Esophagus squamous epithelium (tissue), 5 donors: Measurements from ENCODE around the gene HDAC11. TPM values are rescaled to one million over a fixed set of nuclear protein-coding genes. Genes with fewer than 3 reads are reported as not detected.
"Not testable (repeated sequence)": the region's sequence is repeated elsewhere in the genome, so short reads cannot be mapped to it uniquely, and the experiment has no call there.

ENCODE experiments used
- DNase-seq: peaks from one replicate; lab custom pipeline; 2025; lab: John Stamatoyannopoulos, UW
- H3K27ac ChIP-seq, 4 donors: fragments of 200-600 bp; sonication (generic); one replicate each; pipeline ENCODE4 v1.5.1; 2016 to 2019; ENCODE audit warnings: mild to moderate bottlenecking in 1 of 4
- H3K27me3 ChIP-seq, 4 donors: fragments of 200-600 bp; sonication (generic); 1 replicate in 3 of 4; 2 replicates in 1 of 4; pipeline versions ENCODE4 v1.5.1 to v1.6.0; 2017 to 2021; ENCODE audit warnings: antibody characterized with exemption in 1 of 4
- H3K36me3 ChIP-seq, 3 donors: fragments of 200-600 bp; sonication (generic); one replicate each; pipeline ENCODE4 v1.5.1; 2016 to 2019
- H3K4me1 ChIP-seq, 3 donors: fragments of 200-600 bp; sonication (generic); one replicate each; pipeline ENCODE4 v1.5.1; 2017 to 2019
- H3K4me3 ChIP-seq, 4 donors: fragments of 200-600 bp; sonication (generic); 1 replicate in 3 of 4; 2 replicates in 1 of 4; pipeline ENCODE4 v1.5.1; 2016 to 2019; ENCODE audit warnings: mild to moderate bottlenecking in 2 of 4, moderate library complexity in 1 of 4
- H3K9me3 ChIP-seq, 3 donors: fragments of 200-600 bp; sonication (generic); one replicate each; pipeline ENCODE4 v1.5.1; 2016 to 2019
- POLR2A ChIP-seq, 4 donors: fragments of 450-650 bp; IDR thresholded peaks; one replicate each; pipeline ENCODE4 v1.6.1; 2017; ENCODE audit warnings: antibody characterized with exemption in 4 of 4, mild to moderate bottlenecking in 4 of 4, moderate library complexity in 3 of 4
- WGBS, 2 donors: methylation state at CpG; one replicate each; pipeline ENCODE4 v1.1.5; 2018; 5-methylcytosine and 5-hydroxymethylcytosine counted together
- intact Hi-C: fragments of 100-400 bp; cut with DNase I; formaldehyde crosslinking; loops from one replicate; pipeline ENCODE4 v1.15.0; 2022
- total RNA-seq, 4 donors: library from RNA; depleted of rRNA; stranded (reverse); fragments of >200 nt; gene quantifications; one replicate each; pipeline ENCODE4 v1.1.0, GENCODE V29; 2016
- TF ChIP-seq, protein P1 (sequence below), 6 experiments: fragments of 450-650 bp in 4 of 6; fragments of 200-600 bp in 2 of 6; sonication (generic) in 2 of 6; IDR thresholded peaks; one replicate each; pipeline ENCODE4 v1.5.1; 2016 to 2019; ENCODE audit warnings: antibody characterized with exemption in 6 of 6, mild to moderate bottlenecking in 4 of 6, moderate library complexity in 4 of 6
- donor health status: DM: yes; HTN: yes; CAD: no.

The HDAC11 gene
- total RNA-seq, 4 donors from 2014 or later, result 8.1 to 25.4 (median 12.3) TPM

GRCh38 chr3:13482106-13482690, 2.1 kb downstream of the HDAC11 start:
- no peak overlapping the region for H3K27ac ChIP-seq
- no peak for DNase-seq
- intact Hi-C loops, result no loop called here
- TF ChIP-seq, protein P1, sequence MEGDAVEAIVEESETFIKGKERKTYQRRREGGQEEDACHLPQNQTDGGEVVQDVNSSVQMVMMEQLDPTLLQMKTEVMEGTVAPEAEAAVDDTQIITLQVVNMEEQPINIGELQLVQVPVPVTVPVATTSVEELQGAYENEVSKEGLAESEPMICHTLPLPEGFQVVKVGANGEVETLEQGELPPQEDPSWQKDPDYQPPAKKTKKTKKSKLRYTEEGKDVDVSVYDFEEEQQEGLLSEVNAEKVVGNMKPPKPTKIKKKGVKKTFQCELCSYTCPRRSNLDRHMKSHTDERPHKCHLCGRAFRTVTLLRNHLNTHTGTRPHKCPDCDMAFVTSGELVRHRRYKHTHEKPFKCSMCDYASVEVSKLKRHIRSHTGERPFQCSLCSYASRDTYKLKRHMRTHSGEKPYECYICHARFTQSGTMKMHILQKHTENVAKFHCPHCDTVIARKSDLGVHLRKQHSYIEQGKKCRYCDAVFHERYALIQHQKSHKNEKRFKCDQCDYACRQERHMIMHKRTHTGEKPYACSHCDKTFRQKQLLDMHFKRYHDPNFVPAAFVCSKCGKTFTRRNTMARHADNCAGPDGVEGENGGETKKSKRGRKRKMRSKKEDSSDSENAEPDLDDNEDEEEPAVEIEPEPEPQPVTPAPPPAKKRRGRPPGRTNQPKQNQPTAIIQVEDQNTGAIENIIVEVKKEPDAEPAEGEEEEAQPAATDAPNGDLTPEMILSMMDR (IDR thresholded peaks at IDR 0.05), result no peak
- TF ChIP-seq POLR2A (IDR thresholded peaks at IDR 0.05), result no peak
- WGBS, 2 donors, result 84 to 85% methylated on average over 10 of the region's 10 CpGs
- H3K4me3 ChIP-seq, result no peak overlapping the region
- H3K27me3 ChIP-seq, result no peaks in the 10 kb centered on the region
- H3K9me3 ChIP-seq, result no peaks in the 10 kb centered on the region
- H3K36me3 ChIP-seq, result peaks cover 0 to 18% (median 0%) of the 10 kb centered on the region in 3 donors
- H3K4me1 ChIP-seq, result peaks cover 29 to 70% (median 39%) of the 10 kb centered on the region in 3 donors

DNA sequence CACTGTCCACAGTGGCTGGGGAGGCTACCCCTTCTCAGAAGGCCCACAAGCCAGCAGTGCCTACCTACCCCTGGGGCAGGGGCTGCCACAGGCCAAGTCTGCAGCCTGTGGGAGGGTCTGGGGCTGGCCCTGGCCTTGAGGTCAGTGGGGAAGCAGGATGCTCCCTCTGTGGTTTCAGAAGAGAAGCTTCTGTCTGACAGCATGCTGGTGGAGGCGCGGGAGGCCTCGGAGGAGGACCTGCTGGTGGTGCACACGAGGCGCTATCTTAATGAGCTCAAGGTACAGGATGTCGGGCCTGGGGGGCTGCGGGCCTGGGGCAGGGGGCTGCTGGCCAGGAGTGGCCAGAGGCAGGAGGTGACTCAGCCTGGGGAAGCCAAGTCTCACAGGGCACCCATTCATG, 3.2 kb downstream of the HDAC11 start:
- no peak overlapping the region for H3K4me3 ChIP-seq
- H3K4me1 ChIP-seq, result peaks cover 29 to 70% (median 39%) of the 10 kb centered on the region in 3 donors
- intact Hi-C loops, result no loop called here
- H3K36me3 ChIP-seq, result peaks cover 0 to 29% (median 0%) of the 10 kb centered on the region in 3 donors
- no peak for DNase-seq
- H3K9me3 ChIP-seq, result no peaks in the 10 kb centered on the region
- H3K27ac ChIP-seq, result no peak overlapping the region
- TF ChIP-seq, protein P1 (IDR thresholded peaks at IDR 0.05), result no peak
- no peak for TF ChIP-seq POLR2A (IDR thresholded peaks at IDR 0.05)
- H3K27me3 ChIP-seq, result no peaks in the 10 kb centered on the region
- WGBS, 2 donors, result 100% methylated on average over 1 of the region's 7 CpGs; no CpG with 5 or more reads in 1 of the 2 donors

DNA sequence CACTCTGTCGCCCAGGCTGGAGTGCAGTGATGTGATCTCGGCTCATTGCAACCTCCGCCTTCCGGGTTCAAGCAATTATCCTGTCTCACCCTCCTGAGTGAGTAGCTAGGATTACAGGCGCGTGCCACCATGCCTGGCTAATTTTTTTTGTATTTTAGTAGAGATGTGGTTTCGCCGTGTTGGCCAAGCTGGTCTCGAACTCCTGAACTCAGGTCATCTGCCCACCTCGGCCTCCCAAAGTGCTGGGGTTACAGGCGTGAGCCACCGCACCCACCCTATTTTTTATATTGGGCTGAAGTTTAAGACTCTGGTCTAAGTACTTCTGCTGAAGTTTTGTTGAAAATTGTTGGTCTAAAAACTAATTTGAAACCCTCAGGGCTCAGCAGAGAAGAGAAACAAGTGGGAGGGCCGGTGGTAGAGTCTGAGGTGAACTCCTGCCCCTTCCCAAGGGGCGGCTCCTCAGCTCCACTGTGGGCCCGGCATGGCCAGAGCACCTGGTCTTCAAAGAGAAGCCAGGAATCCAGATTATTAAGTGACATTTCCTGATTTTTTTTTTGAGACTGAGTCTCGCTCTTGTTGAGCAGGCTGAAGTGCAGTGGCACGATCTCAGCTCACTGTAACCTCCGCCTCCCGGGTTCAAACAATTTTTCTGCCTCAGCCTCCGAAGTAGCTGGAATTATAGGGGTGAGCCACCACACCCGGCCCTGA, 4.0 kb downstream of the HDAC11 start:
- H3K36me3 ChIP-seq, result peaks cover 0 to 35% (median 0%) of the 10 kb centered on the region in 3 donors
- WGBS, 2 donors, result 77 to 85% methylated on average over 13 to 19 of the region's 21 CpGs
- no peak for DNase-seq
- H3K4me1 ChIP-seq, result peaks cover 24 to 65% (median 35%) of the 10 kb centered on the region in 3 donors
- peak overlapping the region; percentile 83 to 88 (median 86) for H3K27ac ChIP-seq
- no peak overlapping the region for H3K4me3 ChIP-seq
- intact Hi-C loops, result no loop called here
- H3K27me3 ChIP-seq, result no peaks in the 10 kb centered on the region
- no peaks in the 10 kb centered on the region for H3K9me3 ChIP-seq
- TF ChIP-seq, protein P1 (IDR thresholded peaks at IDR 0.05), result no peak
- TF ChIP-seq POLR2A (IDR thresholded peaks at IDR 0.05), result no peak

GRCh38 chr3:13484851-13485590, 4.9 kb downstream of the HDAC11 start:
- whole genome bisulfite sequencing, 2 donors, result 12% methylated on average over 4 of the region's 7 CpGs; no CpG with 5 or more reads in 1 of the 2 donors
- H3K27me3 ChIP-seq, result no peaks in the 10 kb centered on the region
- peaks cover 23 to 60% (median 34%) of the 10 kb centered on the region in 3 donors for H3K4me1 ChIP-seq
- no peak for TF ChIP-seq POLR2A (IDR thresholded peaks at IDR 0.05)
- TF ChIP-seq, protein P1 (IDR thresholded peaks at IDR 0.05), result no peak
- no peaks in the 10 kb centered on the region for H3K9me3 ChIP-seq
- peak overlapping the region; percentile 83 to 88 (median 86) for H3K27ac ChIP-seq
- intact Hi-C loops, result no loop called here
- peaks cover 0 to 44% (median 2%) of the 10 kb centered on the region in 3 donors for H3K36me3 ChIP-seq
- no peak overlapping the region for H3K4me3 ChIP-seq
- DNase-seq, result no peak

DNA sequence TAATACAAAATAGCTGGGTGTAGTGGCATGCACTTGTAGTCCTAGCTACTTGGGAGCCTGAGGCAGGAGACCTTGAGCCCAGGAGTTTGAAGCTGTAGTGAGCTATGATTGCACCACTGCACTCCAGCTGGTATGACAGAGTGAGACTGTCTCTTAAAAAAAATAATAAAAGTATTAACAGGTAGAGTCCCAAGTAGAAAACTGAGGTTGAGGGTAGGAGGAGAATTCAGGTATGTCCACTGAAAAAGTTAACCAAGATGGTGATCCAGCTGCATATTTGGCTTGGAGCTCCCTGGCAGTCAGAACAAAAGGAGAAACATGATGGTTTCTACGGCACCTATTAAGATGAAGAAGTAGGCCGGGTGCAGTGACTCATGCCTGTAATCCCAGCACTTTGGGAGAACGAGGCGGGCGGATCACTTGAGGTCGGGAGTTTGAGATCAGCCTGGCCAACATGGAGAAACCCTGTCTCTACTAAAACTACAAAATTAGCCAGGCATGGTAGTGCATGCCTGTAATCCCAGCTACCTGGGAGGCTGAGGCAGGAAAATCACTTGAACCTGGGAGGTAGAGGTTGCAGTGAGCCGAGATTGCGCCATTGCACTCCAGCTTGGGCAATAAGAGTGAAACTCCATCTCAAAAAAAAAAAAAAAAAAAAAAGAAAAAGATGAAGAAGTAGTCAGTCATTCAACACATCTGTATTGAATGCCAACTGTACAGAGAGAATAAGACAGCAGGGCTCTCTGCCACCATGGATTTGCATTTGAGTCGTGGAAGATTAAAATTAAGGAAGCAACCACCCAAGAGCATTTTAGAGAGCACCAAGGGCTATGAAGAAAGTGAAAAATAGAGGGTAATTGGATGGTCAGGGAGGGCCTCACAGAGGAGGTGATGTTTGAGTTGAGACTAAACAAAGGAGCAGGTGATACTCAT, 5.8 kb downstream of the HDAC11 start:
- 26 to 50% methylated on average over 7 to 8 of the region's 9 CpGs for WGBS, 2 donors
- H3K27me3 ChIP-seq, intact Hi-C loops, DNase-seq, H3K4me3 ChIP-seq, H3K9me3 ChIP-seq: not testable (repeated sequence)
- peak overlapping the region; percentile 83 to 88 (median 86) for H3K27ac ChIP-seq
- H3K4me1 ChIP-seq, result peaks cover 19 to 54% (median 30%) of the 10 kb centered on the region in 3 donors
- peaks cover 0 to 49% (median 5%) of the 10 kb centered on the region in 3 donors for H3K36me3 ChIP-seq
